Psoas muscle (tissue), 8 donors: ENCODE results near the gene RNF138. TPM values are rescaled to one million over a fixed set of nuclear protein-coding genes. Genes with fewer than 3 reads are reported as not detected.
"Not testable (repeated sequence)": the region's sequence is repeated elsewhere in the genome, so short reads cannot be mapped to it uniquely, and the experiment has no call there.

Experiments used
- ATAC-seq, 4 donors: fragments of 200-7000 bp; cut with Tn5 transposase; one replicate each; pipeline ENCODE4 v1.9.1; 2020; ENCODE audit warnings: moderate library complexity in 3 of 4, mild to moderate bottlenecking in 2 of 4
- DNase-seq, 2 donors: peaks; one replicate each; pipeline ENCODE4 v3.0.0-alpha.2; 2020
- H3K27ac ChIP-seq: fragments of 200-600 bp; one replicate; pipeline ENCODE4 v1.8.0; 2022
- H3K27me3 ChIP-seq, 3 donors: fragments of 200-600 bp in 1 of 3; one replicate each; pipeline versions ENCODE4 v1.6.1 to v1.8.0; 2013 to 2022; ENCODE audit warnings: low read length in 2 of 3, mild to moderate bottlenecking in 2 of 3, moderate library complexity in 1 of 3; ENCODE audit not compliant: insufficient read depth in 3 of 3
- H3K36me3 ChIP-seq, 2 donors: fragments of 200-600 bp in 1 of 2; one replicate each; pipeline versions ENCODE4 v1.6.1 to v1.8.0; 2013 to 2022; ENCODE audit warnings: low read depth in 1 of 2, mild to moderate bottlenecking in 1 of 2, moderate library complexity in 1 of 2; ENCODE audit not compliant: insufficient read depth in 1 of 2
- H3K4me1 ChIP-seq: fragments of 200-600 bp; one replicate; pipeline ENCODE4 v1.8.0; 2022
- H3K4me3 ChIP-seq: fragments of 200-600 bp; one replicate; pipeline ENCODE4 v1.8.0; 2022; ENCODE audit warnings: mild to moderate bottlenecking
- H3K9me3 ChIP-seq: fragments of 200-600 bp; one replicate; pipeline ENCODE4 v1.8.0; 2022
- WGBS, 3 donors: extraction: QIAGEN DNeasy Blood & Tissue Kit; methylation state at CpG; one replicate each; pipeline versions ENCODE4 v1.1.6 to v1.1.7; 2013; 5-methylcytosine and 5-hydroxymethylcytosine counted together
- intact Hi-C, 2 donors: fragments of 100-400 bp; cut with DNase I; formaldehyde crosslinking; loops; one replicate each; pipeline versions ENCODE4 v1.11.0 to v1.14.2; 2022
- polyA plus RNA-seq, 3 donors: library from polyadenylated mRNA; stranded (reverse); fragments of 200-250 nt; gene quantifications; one replicate each; pipeline ENCODE4 v1.2.3, GENCODE V29; 2013
- total RNA-seq, 4 donors: library from RNA; stranded (reverse); fragmentation: NEBNext Ultra II Directional in 2 of 4; extraction: Animal tissue kit (Norgen Biotek cat#: 25700) in 2 of 4; gene quantifications; one replicate each; pipeline versions ENCODE4 v1.2.1 to v1.2.4, GENCODE V29; 2021 to 2023
- TF ChIP-seq, protein P1 (sequence below): fragments of 200-600 bp; IDR thresholded peaks from one replicate; pipeline ENCODE4 v1.8.0; 2022; ENCODE audit warnings: antibody characterized with exemption
- donor health status: healthy with polysubstance abuse.
- donor health status: DM: no; HTN: no; CAD: no; lungs with moderate emphysema.
- donor health status: Bipolar disorder and iron deficiency.
- donor health status: healthy.
- donor health status: DM: yes; HTN: yes; CAD: no.
- donor health status: DM: no; HTN: no; CAD: no.
- donor health status: DM: no; HTN: no; CAD: no.
- donor health status: DM: yes; HTN: yes; CAD: no.

Gene RNF138
- total and polyA plus RNA-seq, 7 donors = 3.6 to 10.1 (median 7.2) TPM

GRCh38 chr18:32156855-32157254 is 65.2 kb downstream of the RNF138 start:
- intact Hi-C loops = loop anchor here (1.0 to 10.0 kb wide), 2 partner anchors 318 to 395 kb away; partner anchors contain the start of gene GAREM1 (in 1 of the 2)
- H3K9me3 ChIP-seq = no peaks in the 10 kb centered on the region
- H3K27ac ChIP-seq = no peak overlapping the region
- peaks cover 6% of the 10 kb centered on the region for H3K4me1 ChIP-seq
- no peaks in the 10 kb centered on the region for H3K36me3 ChIP-seq
- ATAC-seq (no peak), DNase-seq (no peak)
- TF ChIP-seq, protein P1, sequence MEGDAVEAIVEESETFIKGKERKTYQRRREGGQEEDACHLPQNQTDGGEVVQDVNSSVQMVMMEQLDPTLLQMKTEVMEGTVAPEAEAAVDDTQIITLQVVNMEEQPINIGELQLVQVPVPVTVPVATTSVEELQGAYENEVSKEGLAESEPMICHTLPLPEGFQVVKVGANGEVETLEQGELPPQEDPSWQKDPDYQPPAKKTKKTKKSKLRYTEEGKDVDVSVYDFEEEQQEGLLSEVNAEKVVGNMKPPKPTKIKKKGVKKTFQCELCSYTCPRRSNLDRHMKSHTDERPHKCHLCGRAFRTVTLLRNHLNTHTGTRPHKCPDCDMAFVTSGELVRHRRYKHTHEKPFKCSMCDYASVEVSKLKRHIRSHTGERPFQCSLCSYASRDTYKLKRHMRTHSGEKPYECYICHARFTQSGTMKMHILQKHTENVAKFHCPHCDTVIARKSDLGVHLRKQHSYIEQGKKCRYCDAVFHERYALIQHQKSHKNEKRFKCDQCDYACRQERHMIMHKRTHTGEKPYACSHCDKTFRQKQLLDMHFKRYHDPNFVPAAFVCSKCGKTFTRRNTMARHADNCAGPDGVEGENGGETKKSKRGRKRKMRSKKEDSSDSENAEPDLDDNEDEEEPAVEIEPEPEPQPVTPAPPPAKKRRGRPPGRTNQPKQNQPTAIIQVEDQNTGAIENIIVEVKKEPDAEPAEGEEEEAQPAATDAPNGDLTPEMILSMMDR = no peak
- H3K27me3 ChIP-seq = no peaks in the 10 kb centered on the region
- no peak overlapping the region for H3K4me3 ChIP-seq

DNA sequence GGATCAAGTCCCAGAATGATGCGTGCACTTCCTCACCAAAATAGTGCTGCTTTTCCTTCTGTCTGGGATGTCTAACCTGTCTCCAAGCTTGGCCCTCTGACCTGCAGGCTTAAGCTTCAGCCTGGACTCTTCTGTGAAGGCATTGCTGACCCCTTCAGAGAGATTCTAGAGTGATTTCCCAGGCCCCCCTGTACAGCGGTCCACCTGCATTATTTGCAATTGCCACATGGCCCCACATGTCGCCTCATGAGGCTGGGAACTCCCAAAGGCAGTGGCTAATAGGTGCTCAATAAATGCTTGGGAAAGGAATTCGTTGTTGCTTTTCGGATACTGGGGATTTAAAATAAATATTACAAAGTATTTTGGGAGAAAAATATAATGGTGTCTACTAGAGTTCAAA is 65.9 kb downstream of the RNF138 start:
- DNase-seq = no peak
- Histone ChIP-seq H3K4me3 (no peak overlapping the region), H3K4me1 (peaks cover 6% of the 10 kb centered on the region), H3K9me3 (no peaks in the 10 kb centered on the region), H3K36me3 (no peaks in the 10 kb centered on the region), H3K27me3 (no peaks in the 10 kb centered on the region), H3K27ac (no peak overlapping the region)
- intact Hi-C loops = loop anchor here (1.0 to 10.0 kb wide), 2 partner anchors 317 to 395 kb away; partner anchors contain the start of gene GAREM1 (in 1 of the 2)
- ATAC-seq = no peak
- TF ChIP-seq, protein P1 = no peak
- WGBS, 3 donors = 72 to 78% (median 73%) methylated on average over 5 of the region's 5 CpGs

DNA sequence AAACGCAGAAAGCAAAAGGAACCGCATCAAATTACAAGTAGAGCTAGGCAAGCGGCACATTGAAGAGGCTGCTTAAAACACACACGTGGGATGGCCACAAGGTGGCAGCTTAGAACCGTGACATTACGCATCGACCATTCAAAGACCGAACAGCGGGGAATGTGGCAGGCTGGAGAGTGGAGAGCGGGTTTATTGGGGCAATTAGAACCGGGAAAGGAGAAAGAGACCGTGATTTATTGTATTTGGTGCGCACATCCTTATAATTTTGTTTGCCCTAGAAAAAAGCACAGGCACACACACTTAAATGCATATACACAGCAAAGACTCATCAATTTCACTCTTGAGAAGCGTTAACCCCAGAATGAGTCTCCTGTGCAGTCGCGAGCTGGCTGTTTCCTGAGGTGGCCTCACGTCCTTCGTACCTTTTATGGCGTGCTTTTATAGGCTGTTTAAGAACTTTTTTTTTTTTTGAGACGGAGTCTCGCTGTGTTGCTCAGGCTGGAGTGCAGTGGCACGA is 66.5 kb downstream of the RNF138 start:
- Histone ChIP-seq H3K27ac (no peak overlapping the region), H3K4me3 (peak overlapping the region; percentile 46), H3K9me3 (no peaks in the 10 kb centered on the region), H3K36me3 (no peaks in the 10 kb centered on the region), H3K4me1 (peaks cover 6% of the 10 kb centered on the region), H3K27me3 (no peaks in the 10 kb centered on the region)
- WGBS, 3 donors = 3 to 6% (median 4%) methylated on average over 22 of the region's 22 CpGs
- DNase-seq = peak; percentile 71 to 84
- peak; percentile 95 to 100 (median 98) for ATAC-seq
- TF ChIP-seq, protein P1 = peak; percentile 83
- intact Hi-C loops = loop anchor here (2.0 to 10.0 kb wide), 3 partner anchors 313 to 395 kb away; partner anchors contain the start of gene GAREM1 (in 2 of the 2)

GRCh38 chr18:32158631-32159030 is 67.0 kb downstream of the RNF138 start:
- H3K4me3 ChIP-seq = peak overlapping the region; percentile 46
- not testable (repeated sequence) for H3K27ac ChIP-seq, H3K36me3 ChIP-seq, H3K4me1 ChIP-seq, H3K9me3 ChIP-seq, H3K27me3 ChIP-seq, DNase-seq
- WGBS, 3 donors = 62 to 73% (median 66%) methylated on average over 9 of the region's 9 CpGs
- peak in 1 of 4 donors; percentile 21 for ATAC-seq
- intact Hi-C loops = loop anchor here (2.0 to 10.0 kb wide), 3 partner anchors 312 to 394 kb away; partner anchors contain the start of gene GAREM1 (in 2 of the 2)

DNA sequence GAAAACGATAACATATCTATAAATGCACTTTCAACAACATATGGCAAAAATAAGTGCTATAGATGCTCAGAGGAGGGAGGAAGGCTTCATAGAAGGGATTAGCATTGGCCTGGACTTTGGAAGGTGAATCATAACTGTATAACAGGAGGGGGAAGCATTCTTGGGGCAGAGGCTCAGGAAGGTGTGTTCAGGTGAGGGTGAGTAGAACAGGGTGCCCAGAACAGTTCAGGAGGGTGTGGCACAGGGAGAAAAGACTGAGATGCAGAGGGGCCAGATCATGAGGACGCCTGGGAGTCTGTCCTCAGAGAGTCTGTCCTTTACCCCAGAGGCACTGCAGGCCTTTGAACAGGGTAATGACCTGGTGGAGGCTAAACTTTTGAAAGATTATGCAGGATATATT is 68.9 kb downstream of the RNF138 start:
- ATAC-seq (no peak), DNase-seq (no peak)
- Histone ChIP-seq H3K27ac (no peak overlapping the region), H3K9me3 (no peaks in the 10 kb centered on the region), H3K4me1 (peaks cover 6% of the 10 kb centered on the region), H3K4me3 (no peak overlapping the region), H3K27me3 (no peaks in the 10 kb centered on the region), H3K36me3 (no peaks in the 10 kb centered on the region)
- 86 to 91% (median 89%) methylated on average over 2 of the region's 2 CpGs for WGBS, 3 donors
- intact Hi-C loops = loop anchor here in 1 of 2 donors (5.0 kb wide), 1 partner anchor 112 kb away; no protein-coding TSS in a partner anchor
- TF ChIP-seq, protein P1 = no peak
